HG03342 (cell line): Measurements from ENCODE around the gene ADAT3.

Source experiments
- ATAC-seq: cut with Tn5 transposase; IDR thresholded peaks from one replicate; pipeline ENCODE4 v1.9.1; 2021; ENCODE audit warnings: mild to moderate bottlenecking, moderate library complexity; ENCODE audit not compliant: unreplicated experiment

ADAT3 gene

DNA sequence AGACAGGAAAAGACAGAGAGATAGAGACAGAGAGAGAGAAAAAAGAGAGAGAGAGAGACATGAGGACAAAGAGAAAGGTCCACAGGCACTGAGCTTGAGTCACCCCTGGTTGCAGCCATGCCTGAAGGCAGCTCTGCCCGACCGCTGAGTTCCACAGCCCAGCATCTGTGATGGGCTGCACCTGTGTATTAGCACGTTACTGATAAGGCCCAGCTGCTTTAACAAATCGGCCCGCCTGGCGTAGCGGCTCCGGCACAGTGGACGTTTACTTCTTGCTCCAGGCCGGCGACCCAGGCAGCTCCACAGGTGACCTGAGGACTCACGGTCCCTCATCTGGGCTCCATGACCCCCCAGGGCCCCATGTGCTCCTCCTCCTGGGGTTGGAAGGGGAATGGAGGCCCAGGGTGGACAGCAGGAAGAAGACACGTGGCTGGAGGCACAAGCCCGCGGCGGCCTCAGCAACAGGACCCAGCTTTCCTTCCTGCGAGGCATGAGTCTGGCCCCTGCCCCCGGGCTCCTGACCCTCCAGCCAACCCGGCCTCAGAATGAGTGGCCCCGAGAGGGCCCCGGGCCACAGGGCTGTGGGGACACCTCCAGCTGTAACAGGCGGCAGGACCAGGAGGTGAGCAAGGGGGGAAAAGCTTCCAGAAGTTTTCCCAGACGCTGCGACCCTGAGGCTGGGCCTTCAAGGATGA, 31.9 kb downstream of the ADAT3 start:
- ATAC-seq, result no peak

GRCh38 chr19:1938071-1938470, 32.9 kb downstream of the ADAT3 start:
- ATAC-seq, result no peak

- ATAC-seq, result peak; percentile 60
Observed at GRCh38 chr19:1941146-1942077, 36.2 kb downstream of the ADAT3 start, which contains the start of gene CSNK1G2. Gene CSNK1G2 (plus strand): TSS chr19:1941172. CDS start chr19:1969773, 28,601 bp downstream.

- no peak for ATAC-seq
Observed at GRCh38 chr19:1942078-1942933, 37.1 kb downstream of the ADAT3 start.

- ATAC-seq, result no peak
Observed at GRCh38 chr19:1942934-1943555, 37.8 kb downstream of the ADAT3 start.

DNA sequence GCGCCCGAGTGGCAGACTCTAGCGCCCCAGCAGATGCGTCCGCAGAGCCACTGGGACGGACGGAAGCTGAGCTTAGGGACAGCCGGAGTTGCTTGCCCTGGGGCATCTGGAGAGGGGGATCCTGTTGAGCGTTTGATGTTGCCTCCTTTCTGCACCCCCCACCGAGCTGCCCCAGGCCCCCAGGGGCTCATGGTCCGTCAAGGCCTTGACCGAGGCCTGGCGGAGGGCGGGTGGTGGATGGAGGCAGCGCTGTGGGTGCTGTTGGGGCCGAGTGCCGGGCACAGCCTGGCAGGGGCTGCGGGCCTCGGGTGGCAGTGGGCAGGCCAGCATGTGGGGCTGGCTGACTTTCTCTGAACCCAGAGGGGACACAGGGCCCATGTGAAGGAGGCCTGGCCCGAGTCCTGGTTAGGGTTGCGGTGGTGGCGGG, 38.5 kb downstream of the ADAT3 start:
- ATAC-seq, result no peak

- ATAC-seq, result no peak
Observed at GRCh38 chr19:1944088-1944915, 39.1 kb downstream of the ADAT3 start.

GRCh38 chr19:1944916-1945561, 39.8 kb downstream of the ADAT3 start:
- no peak for ATAC-seq

- ATAC-seq, result no peak
Observed at GRCh38 chr19:1945899-1946298, 40.7 kb downstream of the ADAT3 start.

DNA sequence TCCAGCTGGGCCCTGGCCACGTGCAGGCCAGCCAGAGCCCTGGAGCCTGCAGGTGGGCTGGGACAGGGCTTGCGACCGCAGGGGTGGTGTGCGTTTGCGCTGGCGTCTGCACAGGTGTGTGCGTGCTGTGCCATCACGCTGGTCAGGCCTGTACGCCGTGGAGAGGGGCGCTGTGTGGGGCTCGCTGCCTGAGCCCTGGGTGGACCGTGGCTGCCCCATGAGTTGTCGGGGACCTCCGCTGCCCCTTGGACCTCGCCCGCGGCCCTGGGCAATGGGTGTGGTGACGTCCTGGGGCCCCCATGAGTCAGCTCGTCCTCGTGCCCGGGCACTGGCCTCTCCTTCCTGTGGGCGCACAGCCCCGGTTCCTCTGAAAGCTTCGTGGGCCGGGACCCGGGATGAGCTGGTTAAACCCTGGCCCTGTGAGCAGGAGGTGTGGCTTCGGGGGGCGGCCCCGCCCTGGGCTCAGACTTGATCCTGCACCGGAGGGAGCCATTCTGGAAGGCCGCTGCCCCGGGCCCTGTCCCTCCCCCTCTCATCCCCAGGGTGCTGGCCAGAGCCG, 42.5 kb downstream of the ADAT3 start:
- no peak for ATAC-seq

DNA sequence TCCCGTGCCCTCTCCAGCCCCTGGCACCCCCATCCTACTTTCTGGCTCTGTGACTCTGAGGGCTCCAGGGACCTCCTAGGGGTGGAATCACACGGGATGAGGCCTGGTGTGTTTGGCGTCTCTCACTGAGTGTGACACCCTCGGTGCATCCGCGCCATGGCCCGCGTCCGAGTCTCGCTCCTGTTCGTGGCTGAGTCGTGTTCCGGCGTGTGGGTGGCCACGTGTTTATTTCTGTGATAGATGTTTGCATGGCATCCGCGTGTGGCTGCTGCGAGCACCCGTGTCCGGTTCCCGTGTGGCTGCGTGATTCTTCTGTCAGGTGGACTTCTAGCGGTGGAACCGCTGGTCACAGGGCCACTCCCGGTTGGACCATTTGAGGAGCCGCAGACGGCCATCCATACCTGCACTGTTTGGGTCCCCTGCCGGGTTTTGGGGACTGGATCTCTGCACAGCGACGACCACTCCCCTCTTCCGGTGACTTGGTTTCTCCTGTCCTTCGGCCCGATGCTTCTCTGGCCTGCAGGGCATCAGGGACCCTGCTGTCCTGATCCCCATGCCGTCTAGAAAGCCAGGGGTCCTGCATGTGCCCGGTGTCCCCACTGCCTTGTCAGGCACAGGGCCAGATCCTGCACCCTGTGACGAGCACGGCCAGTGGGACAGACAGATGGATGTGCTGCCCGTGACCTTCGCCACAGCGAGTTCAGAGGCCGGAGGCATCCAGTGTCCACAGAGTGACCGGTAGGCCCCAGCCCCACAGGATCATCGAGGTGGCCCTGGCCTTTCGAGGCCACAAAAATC, 44.3 kb downstream of the ADAT3 start:
- ATAC-seq, result no peak

DNA sequence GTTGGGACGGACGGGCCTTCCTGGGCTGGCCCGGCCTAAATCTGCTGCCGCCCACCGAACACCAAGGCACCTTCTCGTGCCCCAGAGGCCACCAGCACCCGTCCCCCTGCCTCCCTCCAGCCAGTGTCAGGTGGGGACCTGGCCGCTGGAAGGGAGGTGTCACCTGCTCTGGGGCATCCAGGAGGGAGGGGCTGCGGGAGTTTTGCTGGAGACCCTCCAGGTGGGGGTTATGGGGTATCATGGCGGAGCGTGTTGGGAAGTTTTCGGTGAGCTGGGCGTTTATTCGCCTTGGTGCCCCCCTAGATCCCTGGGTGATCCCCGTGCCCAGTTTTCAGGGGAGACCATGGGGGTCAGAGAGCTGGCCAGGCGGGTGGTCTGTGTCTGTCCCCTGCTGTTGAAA, 45.4 kb downstream of the ADAT3 start:
- ATAC-seq, result no peak

GRCh38 chr19:1952635-1953034, 47.4 kb downstream of the ADAT3 start:
- no peak for ATAC-seq

- no peak for ATAC-seq
Observed at GRCh38 chr19:1953037-1953436, 47.8 kb downstream of the ADAT3 start.

DNA sequence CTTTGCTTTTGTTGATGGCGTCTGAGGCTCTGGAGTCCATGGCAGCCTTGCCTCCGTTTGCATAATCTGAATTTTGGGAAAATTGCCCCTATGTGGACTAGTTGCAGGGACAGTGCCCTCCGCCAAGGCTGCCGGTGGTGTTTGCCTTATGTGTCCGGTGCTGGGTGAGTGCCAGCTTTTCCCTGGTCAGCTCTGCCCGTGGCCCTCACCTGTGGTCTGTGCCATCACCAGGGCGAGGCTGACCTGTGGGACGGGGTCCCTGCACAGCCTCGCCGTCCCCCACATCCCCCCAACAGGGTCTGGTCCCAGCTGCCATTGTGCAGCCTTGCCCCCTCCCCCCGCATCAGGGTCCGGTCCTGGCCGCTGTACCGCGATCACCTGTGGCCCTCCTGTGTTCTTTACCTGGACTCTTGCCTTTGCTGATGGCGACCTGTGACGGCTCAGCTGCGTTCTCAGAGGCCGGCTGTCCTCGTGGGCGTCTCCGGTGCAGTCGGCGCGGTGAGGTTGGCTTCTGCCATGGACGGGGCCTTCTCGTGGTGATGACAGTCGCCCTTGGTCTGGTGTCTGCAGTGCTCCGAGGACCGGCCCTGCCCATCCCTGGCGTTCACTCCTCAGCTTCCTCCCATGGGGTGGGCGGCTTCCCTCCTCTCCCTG, 48.4 kb downstream of the ADAT3 start:
- ATAC-seq, result no peak

- no peak for ATAC-seq
Observed at GRCh38 chr19:1954532-1954933, 49.3 kb downstream of the ADAT3 start.
